ENCODE results near the gene CHTOP.
"Not testable (repeated sequence)": the region's sequence is repeated elsewhere in the genome, so short reads cannot be mapped to it uniquely, and the experiment has no call there.

Gene CHTOP

GRCh38 chr1:153633754-153634665 lies at the start of gene CHTOP:
CHTOP (plus strand) TSS chr1:153634066; CDS start chr1:153636589, 2,523 bp downstream.
- H3K27ac ChIP-seq, result peak within 1 kb of the TSS; percentile 100
- peak; percentile 88 for DNase-seq (ENCODE audit: low read depth, low spot score)

GRCh38 chr1:153585006-153585405 lies 48.9 kb upstream of the CHTOP start:
- DNase-seq (ENCODE audit: low read depth, low spot score), result no peak

GRCh38 chr1:153586347-153586746 lies 47.5 kb upstream of the CHTOP start:
- H3K27ac ChIP-seq, result no peak overlapping the region
- no peak for DNase-seq (ENCODE audit: low read depth, low spot score)

More at GRCh38 chr1:153585006-153585405, 48.9 kb upstream of the CHTOP start:
- no peak overlapping the region for H3K27ac ChIP-seq

GRCh38 chr1:153587314-153587713 lies 46.6 kb upstream of the CHTOP start:
- DNase-seq (ENCODE audit: low read depth, low spot score), result no peak
- no peak overlapping the region for H3K27ac ChIP-seq

- not testable (repeated sequence) for H3K27ac ChIP-seq; DNase-seq (ENCODE audit: low read depth, low spot score)
Measured at GRCh38 chr1:153588033-153588432, 45.8 kb upstream of the CHTOP start.

GRCh38 chr1:153588482-153588881 lies 45.4 kb upstream of the CHTOP start:
- no peak for DNase-seq (ENCODE audit: low read depth, low spot score)
- H3K27ac ChIP-seq, result no peak overlapping the region

GRCh38 chr1:153592748-153593147 lies 41.1 kb upstream of the CHTOP start:
- no peak for DNase-seq (ENCODE audit: low read depth, low spot score)
- H3K27ac ChIP-seq, result no peak overlapping the region

GRCh38 chr1:153597206-153597605 lies 36.7 kb upstream of the CHTOP start:
- no peak for DNase-seq (ENCODE audit: low read depth, low spot score)
- H3K27ac ChIP-seq, result peak overlapping the region; percentile 50

GRCh38 chr1:153598309-153599172 lies 35.3 kb upstream of the CHTOP start:
- no peak for DNase-seq (ENCODE audit: low read depth, low spot score)
- H3K27ac ChIP-seq, result peak overlapping the region; percentile 50

- no peak for DNase-seq (ENCODE audit: low read depth, low spot score)
- peak overlapping the region; percentile 50 for H3K27ac ChIP-seq
Measured at GRCh38 chr1:153599847-153600246, 34.0 kb upstream of the CHTOP start.

GRCh38 chr1:153602749-153603148 lies 31.1 kb upstream of the CHTOP start:
- H3K27ac ChIP-seq, result peak overlapping the region; percentile 100
- no peak for DNase-seq (ENCODE audit: low read depth, low spot score)

- H3K27ac ChIP-seq, result peak overlapping the region; percentile 100
- DNase-seq (ENCODE audit: low read depth, low spot score), result no peak
Measured at GRCh38 chr1:153606194-153606593, 27.7 kb upstream of the CHTOP start.

- no peak for DNase-seq (ENCODE audit: low read depth, low spot score)
- H3K27ac ChIP-seq, result peak overlapping the region; percentile 100
Measured at GRCh38 chr1:153607381-153607780, 26.5 kb upstream of the CHTOP start.

GRCh38 chr1:153608089-153608682 lies 25.7 kb upstream of the CHTOP start:
- no peak for DNase-seq (ENCODE audit: low read depth, low spot score)
- peak overlapping the region; percentile 100 for H3K27ac ChIP-seq

GRCh38 chr1:153608742-153609584 lies 24.9 kb upstream of the CHTOP start:
- peak; percentile 86 for DNase-seq (ENCODE audit: low read depth, low spot score)
- H3K27ac ChIP-seq, result peak overlapping the region; percentile 100

- H3K27ac ChIP-seq, result peak overlapping the region; percentile 100
- no peak for DNase-seq (ENCODE audit: low read depth, low spot score)
Measured at GRCh38 chr1:153609585-153609907, 24.3 kb upstream of the CHTOP start.

GRCh38 chr1:153610334-153610733 lies 23.5 kb upstream of the CHTOP start:
- peak overlapping the region; percentile 100 for H3K27ac ChIP-seq
- DNase-seq (ENCODE audit: low read depth, low spot score), result no peak

GRCh38 chr1:153610811-153611301 lies 23.0 kb upstream of the CHTOP start:
- DNase-seq (ENCODE audit: low read depth, low spot score), result peak; percentile 56
- H3K27ac ChIP-seq, result peak overlapping the region; percentile 100

GRCh38 chr1:153611356-153611755 lies 22.5 kb upstream of the CHTOP start:
- H3K27ac ChIP-seq, result peak overlapping the region; percentile 100
- DNase-seq (ENCODE audit: low read depth, low spot score), result no peak
